Glomerular endothelial cell (primary cell): ENCODE data around the gene STMN1. TPM values are rescaled to one million over a fixed set of nuclear protein-coding genes. Genes with fewer than 3 reads are reported as not detected.
"Not testable (repeated sequence)": the region's sequence is repeated elsewhere in the genome, so short reads cannot be mapped to it uniquely, and the experiment has no call there.

Experiments
- DNase-seq: peaks from one replicate; pipeline ENCODE4 v3.0.0-alpha.2; 2011; ENCODE audit warnings: low read depth, low spot score; ENCODE audit errors: extremely low read depth
- total RNA-seq: library from RNA; depleted of rRNA; stranded (reverse); fragments of >200 nt; gene quantifications from 2 replicates; pipeline ENCODE4 v1.2.3, GENCODE V29; 2015

STMN1 gene
- 106 and 163 TPM in 2 replicates for total RNA-seq

- no peak for DNase-seq
Measured at GRCh38 chr1:25905680-25906643, at the start of gene STMN1. Gene STMN1, minus strand, starts transcription at chr1:25906419. Its CDS starts 1,743 bp downstream, at chr1:25904676.

GRCh38 chr1:25955553-25955952 lies 49.3 kb upstream of the STMN1 start:
- DNase-seq, result no peak

- no peak for DNase-seq
Measured at GRCh38 chr1:25954282-25954938, 48.2 kb upstream of the STMN1 start.

- DNase-seq, result no peak
Measured at GRCh38 chr1:25952841-25953401, 46.7 kb upstream of the STMN1 start.

GRCh38 chr1:25948641-25949040 lies 42.4 kb upstream of the STMN1 start:
- no peak for DNase-seq

- DNase-seq, result no peak
Measured at GRCh38 chr1:25947027-25947426, 40.8 kb upstream of the STMN1 start.

GRCh38 chr1:25945761-25946160 lies 39.5 kb upstream of the STMN1 start:
- no peak for DNase-seq

GRCh38 chr1:25944986-25945385 lies 38.8 kb upstream of the STMN1 start:
- no peak for DNase-seq

- not testable (repeated sequence) for DNase-seq
Measured at GRCh38 chr1:25943511-25943910, 37.3 kb upstream of the STMN1 start.

- no peak for DNase-seq
Measured at GRCh38 chr1:25936947-25937346, 30.7 kb upstream of the STMN1 start.

- DNase-seq, result no peak
Measured at GRCh38 chr1:25933479-25934365, 27.5 kb upstream of the STMN1 start.

- DNase-seq, result not testable (repeated sequence)
Measured at GRCh38 chr1:25932811-25933400, 26.7 kb upstream of the STMN1 start.

- DNase-seq, result no peak
Measured at GRCh38 chr1:25932321-25932720, 26.1 kb upstream of the STMN1 start.

GRCh38 chr1:25929016-25929415 lies 22.8 kb upstream of the STMN1 start:
- DNase-seq, result no peak

- DNase-seq, result no peak
Measured at GRCh38 chr1:25927521-25928265, 21.5 kb upstream of the STMN1 start.

GRCh38 chr1:25926731-25927496 lies 20.7 kb upstream of the STMN1 start:
- no peak for DNase-seq

GRCh38 chr1:25924454-25924853 lies 18.2 kb upstream of the STMN1 start:
- no peak for DNase-seq

GRCh38 chr1:25922971-25923552 lies 16.8 kb upstream of the STMN1 start:
- DNase-seq, result no peak
